ENCODE results near the gene RASSF6.
"Not testable (repeated sequence)": the region's sequence is repeated elsewhere in the genome, so short reads cannot be mapped to it uniquely, and the experiment has no call there.

RASSF6 gene

DNA sequence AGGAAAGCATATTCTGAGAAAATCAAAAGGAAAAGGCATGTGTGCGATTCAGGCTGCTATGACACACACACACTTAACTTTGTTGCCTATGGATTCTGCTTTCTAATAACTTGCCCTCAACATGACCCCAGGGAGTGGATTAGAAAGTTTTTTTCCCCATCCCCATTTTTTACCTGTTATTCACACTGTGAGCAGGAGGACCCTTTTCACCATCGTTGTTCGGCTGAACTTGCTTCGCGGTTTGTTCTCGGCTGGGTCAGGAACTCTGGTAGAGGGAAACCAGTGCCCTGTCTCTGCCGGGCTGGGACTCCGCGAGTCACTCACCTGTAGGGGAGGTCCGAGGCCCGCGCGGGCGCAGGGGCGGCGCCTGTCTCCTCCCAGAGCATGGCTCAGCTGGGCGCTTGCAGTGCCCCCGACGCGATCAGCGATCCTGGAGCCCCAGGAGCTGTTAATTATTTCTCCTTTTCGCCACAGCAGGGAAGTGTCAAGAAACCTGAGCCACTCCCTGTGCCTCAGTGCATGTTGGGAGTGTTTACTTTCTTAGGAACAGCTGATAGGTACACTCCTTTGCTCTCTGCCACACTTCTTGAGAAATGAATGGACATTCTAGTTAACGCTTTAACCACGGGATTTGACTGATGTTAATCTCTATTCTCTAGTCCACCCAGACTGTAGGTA lies at the start of gene RASSF6:
Gene RASSF6, minus strand, starts transcription at position 322 of the 678 bp plus-strand sequence. CDS start 8,641 bp downstream, outside the sequence.
- DNase-seq, result no peak

- no peak for DNase-seq
These were observed 49.4 kb upstream of the RASSF6 start for GRCh38 chr4:73669410-73670183.

- DNase-seq, result no peak
These were observed 48.6 kb upstream of the RASSF6 start for GRCh38 chr4:73668782-73669201.

GRCh38 chr4:73665924-73666323 lies 45.7 kb upstream of the RASSF6 start:
- DNase-seq, result not testable (repeated sequence)

GRCh38 chr4:73664470-73664869 lies 44.2 kb upstream of the RASSF6 start:
- no peak for DNase-seq

GRCh38 chr4:73663576-73663975 lies 43.3 kb upstream of the RASSF6 start:
- no peak for DNase-seq

DNA sequence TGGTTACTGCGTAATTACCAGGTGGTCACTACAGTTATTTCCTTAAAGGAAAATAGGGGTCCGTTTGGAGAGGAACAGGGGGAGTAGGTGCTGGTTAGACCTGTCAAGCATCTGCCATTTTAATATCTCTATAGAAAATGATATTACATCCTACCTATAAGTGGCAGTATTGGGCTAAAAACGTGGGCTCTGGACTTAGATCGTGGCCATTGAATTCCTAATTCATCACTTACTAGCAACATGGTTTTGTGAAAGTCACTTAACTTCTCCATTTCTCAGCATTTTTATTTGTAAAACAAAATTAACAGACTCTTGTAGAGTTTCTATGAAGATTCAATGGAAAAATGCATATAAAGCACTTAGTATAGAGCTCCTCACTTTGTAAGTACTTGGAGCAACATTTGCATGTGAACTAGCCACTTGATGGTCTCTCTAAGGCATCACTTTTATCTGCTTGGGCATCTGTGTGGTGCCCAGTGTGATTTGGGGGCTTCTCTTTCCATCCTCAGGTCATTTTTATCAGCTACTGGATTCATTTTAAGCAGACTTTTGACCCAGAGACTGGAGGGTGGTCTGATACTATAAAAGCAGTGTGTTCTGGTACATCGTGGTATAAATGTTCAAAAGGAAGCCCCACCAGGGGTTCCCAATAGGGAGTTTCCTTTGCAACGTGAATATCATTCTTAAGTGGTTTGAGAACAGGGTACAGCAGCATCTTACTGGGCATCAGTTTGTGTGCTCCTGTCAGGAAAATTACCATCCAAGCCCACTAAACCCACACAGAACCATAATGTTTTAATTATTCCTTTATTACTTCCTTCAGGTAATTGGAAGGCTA lies 42.7 kb upstream of the RASSF6 start:
- DNase-seq, result no peak

DNA sequence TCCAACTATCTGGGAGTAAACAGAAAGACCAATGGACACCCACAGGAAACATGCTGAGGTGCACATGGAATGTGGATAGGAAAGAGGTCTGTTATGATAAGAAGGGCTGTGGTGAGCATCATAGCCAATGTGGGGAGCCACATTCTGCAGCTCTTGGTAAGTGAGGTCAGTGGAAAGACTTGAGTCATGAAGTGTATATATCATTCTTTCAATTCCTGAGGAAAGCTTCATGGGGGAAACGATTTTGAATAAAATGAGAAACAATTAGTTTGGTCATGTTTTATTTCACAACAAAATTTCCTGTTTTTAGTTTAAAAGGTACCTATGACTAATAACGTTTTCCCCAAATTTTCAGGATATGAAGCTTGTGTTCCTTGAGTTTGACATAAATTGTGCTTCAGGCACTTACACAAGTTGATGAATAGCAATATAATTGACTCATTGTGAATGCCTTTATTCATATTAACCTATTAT lies 41.4 kb upstream of the RASSF6 start:
- DNase-seq, result no peak

- DNase-seq, result no peak
These were observed 40.6 kb upstream of the RASSF6 start for GRCh38 chr4:73660808-73661207.

GRCh38 chr4:73653695-73654106 lies 33.5 kb upstream of the RASSF6 start:
- no peak for DNase-seq

GRCh38 chr4:73650250-73650649 lies 30.0 kb upstream of the RASSF6 start:
- DNase-seq, result no peak

- DNase-seq, result no peak
These were observed 28.2 kb upstream of the RASSF6 start for GRCh38 chr4:73648478-73648877.

- no peak for DNase-seq
These were observed 25.9 kb upstream of the RASSF6 start for GRCh38 chr4:73646117-73646516.

DNA sequence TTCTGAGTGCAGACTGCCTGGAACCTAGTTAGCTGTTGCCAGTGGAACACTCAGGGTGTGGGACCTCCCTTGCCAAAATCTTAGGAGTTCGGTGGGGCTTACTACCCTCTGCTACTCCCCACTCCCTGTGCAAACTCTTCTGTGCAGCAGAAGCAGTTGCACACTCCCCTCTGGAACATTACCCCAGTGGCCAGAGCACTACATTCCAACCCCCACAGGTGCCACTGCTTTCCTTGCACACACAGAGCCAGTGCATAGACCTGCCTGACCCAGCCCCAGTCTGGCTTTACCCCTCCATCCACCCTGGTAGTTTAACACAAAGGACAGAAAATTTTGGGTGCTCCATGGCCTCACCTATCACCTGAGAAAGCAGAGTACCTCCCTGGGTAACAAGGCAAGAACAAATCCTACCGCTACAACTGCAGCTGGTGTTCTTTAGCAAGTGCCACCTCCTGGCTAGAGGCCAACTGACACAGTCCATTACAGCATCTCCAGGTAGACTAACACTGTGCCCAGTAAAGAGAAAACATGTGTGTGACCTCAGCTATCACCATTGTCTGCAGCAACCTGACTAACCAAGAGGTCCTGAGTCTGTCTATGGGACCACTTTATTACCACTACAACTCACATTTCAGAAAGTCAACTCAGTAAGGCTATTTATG lies 11.5 kb upstream of the RASSF6 start:
- no peak for DNase-seq

- not testable (repeated sequence) for DNase-seq
These were observed 8.6 kb upstream of the RASSF6 start for GRCh38 chr4:73628834-73629233.

DNA sequence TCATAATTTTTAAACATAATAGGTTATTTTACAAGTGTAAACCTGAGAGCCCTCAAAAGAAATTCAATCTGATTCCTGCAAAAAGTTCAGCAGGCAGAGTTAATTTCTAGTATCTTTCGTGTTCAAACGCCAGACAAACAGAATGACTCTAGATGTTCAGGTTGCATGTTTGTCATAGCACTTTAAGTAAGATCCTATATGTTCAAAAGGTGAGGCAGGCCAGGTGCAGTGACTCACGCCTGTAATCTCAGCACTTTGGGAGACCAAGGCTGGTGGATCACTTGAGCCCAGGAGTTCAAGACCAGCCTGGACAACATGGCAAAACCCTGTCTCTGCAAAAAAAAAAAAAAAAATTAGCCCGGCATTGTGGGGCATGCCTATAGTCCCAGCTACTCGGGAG lies 1.1 kb upstream of the RASSF6 start:
- DNase-seq, result no peak

GRCh38 chr4:73619346-73619745 lies 890 bp downstream of the RASSF6 start:
- DNase-seq, result no peak

- DNase-seq, result no peak
These were observed 3.0 kb downstream of the RASSF6 start for GRCh38 chr4:73617256-73617655.

- DNase-seq, result no peak
These were observed 4.6 kb downstream of the RASSF6 start for GRCh38 chr4:73615613-73616012.

DNA sequence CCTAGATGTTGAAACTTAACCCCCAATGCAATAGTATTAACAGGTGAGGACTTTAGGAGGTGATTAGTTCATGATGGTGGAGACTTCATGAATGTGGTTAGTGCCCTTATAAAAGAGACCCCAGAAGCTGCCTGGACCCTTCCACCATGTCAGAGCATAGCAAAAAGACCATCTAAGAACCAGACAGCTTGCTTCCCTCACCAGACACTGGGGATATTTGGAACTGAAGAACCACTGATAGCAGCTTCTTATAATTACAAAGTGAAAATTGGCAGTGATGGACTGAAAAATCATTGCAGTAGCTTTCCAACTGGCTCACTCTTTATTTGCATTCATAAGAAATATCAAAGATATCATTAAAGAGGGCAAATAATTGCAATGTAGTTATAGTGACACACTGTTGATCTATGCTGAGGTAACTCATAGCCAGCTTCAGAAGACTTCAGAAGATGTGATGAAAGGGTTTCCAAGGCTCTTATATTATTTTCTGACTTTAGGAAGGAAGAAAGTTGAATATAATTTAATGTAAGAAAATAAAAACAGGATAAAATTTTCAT lies 5.8 kb downstream of the RASSF6 start:
- DNase-seq, result no peak

GRCh38 chr4:73613130-73613529 lies 7.1 kb downstream of the RASSF6 start:
- DNase-seq, result no peak

GRCh38 chr4:73612032-73612431 lies 8.2 kb downstream of the RASSF6 start:
- no peak for DNase-seq

All from stimulated activated CD4-positive, alpha-beta T cell treated with anti-CD3 and anti-CD28 coated beads, Interleukin-4, amount 100 ng/mL, for 24 hours (primary cell).